Measurements from ENCODE around the gene TRIM28. TPM values are rescaled to one million over a fixed set of nuclear protein-coding genes. Genes with fewer than 3 reads are reported as not detected.
"Not testable (repeated sequence)": the region's sequence is repeated elsewhere in the genome, so short reads cannot be mapped to it uniquely, and the experiment has no call there.

TRIM28 gene
- total RNA-seq, 1 donor from 2014 or later, result 407 TPM

- no peak overlapping the region for H3K27ac Mint-ChIP-seq
- no peak overlapping the region for H3K4me3 Mint-ChIP-seq
- H3K36me3 Mint-ChIP-seq (ENCODE audit: low read depth), result peaks cover 2% of the 10 kb centered on the region
- ChIA-PET CTCF (interaction anchor here (2.0 to 2.8 kb wide), 2 partner anchors 14 to 20 kb away, joined by 9 to 10 read pairs; partner anchors contain the start of gene ZBTB45), POLR2A (interaction anchor here (0.9 to 2.9 kb wide), 10 partner anchors 9 to 791 kb away, joined by 3 to 42 read pairs (median 4); partner anchors contain the start of genes CHMP2A, TRIM28, ZBTB45 and ZNF154)
- intact Hi-C loops (cut with micrococcal nuclease), result no loop called here
- no peak for TF ChIP-seq CTCF (IDR thresholded peaks at IDR 0.05)
- H3K27me3 Mint-ChIP-seq, result no peaks in the 10 kb centered on the region
- DNase-seq (no peak), ATAC-seq (ENCODE audit: low read depth) (no peak)
- peaks cover 8% of the 10 kb centered on the region for H3K9me3 Mint-ChIP-seq
- peaks cover 24% of the 10 kb centered on the region for H3K4me1 Mint-ChIP-seq
Observed at GRCh38 chr19:58500242-58500641, 43.6 kb upstream of the TRIM28 start.

GRCh38 chr19:58507602-58508223 is 36.2 kb upstream of the TRIM28 start:
- ATAC-seq (ENCODE audit: low read depth); intact Hi-C loops (cut with micrococcal nuclease); H3K27ac Mint-ChIP-seq; H3K36me3 Mint-ChIP-seq (ENCODE audit: low read depth); DNase-seq; H3K27me3 Mint-ChIP-seq; H3K9me3 Mint-ChIP-seq; H3K4me3 Mint-ChIP-seq; CTCF ChIA-PET; H3K4me1 Mint-ChIP-seq: not testable (repeated sequence)
- POLR2A ChIA-PET, result interaction anchor here (0.9 kb wide), 1 partner anchor 9 kb away, joined by 3 read pairs; no protein-coding TSS in a partner anchor

GRCh38 chr19:58509731-58510083 is 34.2 kb upstream of the TRIM28 start:
- no peak for TF ChIP-seq CTCF (IDR thresholded peaks at IDR 0.05)
- intact Hi-C loops (cut with micrococcal nuclease), result no loop called here
- Mint-ChIP-seq H3K27me3 (no peaks in the 10 kb centered on the region), H3K4me3 (no peak overlapping the region), H3K4me1 (peaks cover 10% of the 10 kb centered on the region), H3K27ac (no peak overlapping the region), H3K9me3 (peaks cover 8% of the 10 kb centered on the region), H3K36me3 (ENCODE audit: low read depth) (peaks cover 5% of the 10 kb centered on the region)
- CTCF ChIA-PET, result no interaction called here
- POLR2A ChIA-PET, result interaction anchor here (1.2 kb wide), 1 partner anchor 10 kb away, joined by 3 read pairs; no protein-coding TSS in a partner anchor
- no peak for ATAC-seq (ENCODE audit: low read depth)
- DNase-seq, result no peak

GRCh38 chr19:58510084-58510862 is 33.6 kb upstream of the TRIM28 start:
- no peak overlapping the region for H3K4me3 Mint-ChIP-seq
- DNase-seq (no peak), ATAC-seq (ENCODE audit: low read depth) (no peak)
- ChIA-PET CTCF (interaction anchor here (1.2 to 1.3 kb wide), 2 partner anchors 10 to 71 kb away, joined by 3 read pairs; partner anchors contain the start of gene ZBTB45), POLR2A (no interaction called here)
- H3K36me3 Mint-ChIP-seq (ENCODE audit: low read depth), result peaks cover 5% of the 10 kb centered on the region
- H3K27me3 Mint-ChIP-seq, result no peaks in the 10 kb centered on the region
- peaks cover 8% of the 10 kb centered on the region for H3K9me3 Mint-ChIP-seq
- intact Hi-C loops (cut with micrococcal nuclease), result no loop called here
- H3K4me1 Mint-ChIP-seq, result peaks cover 12% of the 10 kb centered on the region
- TF ChIP-seq CTCF (IDR thresholded peaks at IDR 0.05), result no peak
- H3K27ac Mint-ChIP-seq, result no peak overlapping the region

GRCh38 chr19:58511353-58512208 is 32.3 kb upstream of the TRIM28 start, which contains the start of gene SLC27A5:
Gene SLC27A5 (minus strand): TSS chr19:58511992. CDS start chr19:58511955, 37 bp downstream.
- Mint-ChIP-seq H3K36me3 (ENCODE audit: low read depth) (peaks cover 15% of the 10 kb centered on the region), H3K27me3 (no peaks in the 10 kb centered on the region), H3K27ac (no peak within 1 kb of the TSS), H3K4me1 (peaks cover 19% of the 10 kb centered on the region), H3K4me3 (no peak within 1 kb of the TSS), H3K9me3 (peaks cover 8% of the 10 kb centered on the region)
- ChIA-PET CTCF (interaction anchor here (1.2 to 1.3 kb wide), 2 partner anchors 9 to 69 kb away, joined by 3 read pairs; partner anchors contain the start of gene ZBTB45), POLR2A (no interaction called here)
- ATAC-seq (ENCODE audit: low read depth) (no peak), DNase-seq (no peak)
- TF ChIP-seq CTCF (IDR thresholded peaks at IDR 0.05), result no peak
- intact Hi-C loops (cut with micrococcal nuclease), result no loop called here
